AG10803 (cell line): ENCODE results near the gene ADAMTS5.

ENCODE experiments used
- DNase-seq: peaks from one replicate; pipeline ENCODE4 v3.0.0; 2010; ENCODE audit warnings: low read depth
- H3K4me3 ChIP-seq: 2 replicates; pipeline ENCODE4 v1.5.1; 2011; ENCODE audit warnings: mild to moderate bottlenecking, low read length, control low read depth
- TF ChIP-seq, protein P1 (sequence below): conservative IDR thresholded peaks from 2 replicates; pipeline ENCODE4 v1.5.1; 2011; ENCODE audit warnings: mild to moderate bottlenecking, low read length, control low read depth, inconsistent platforms

The ADAMTS5 gene

DNA sequence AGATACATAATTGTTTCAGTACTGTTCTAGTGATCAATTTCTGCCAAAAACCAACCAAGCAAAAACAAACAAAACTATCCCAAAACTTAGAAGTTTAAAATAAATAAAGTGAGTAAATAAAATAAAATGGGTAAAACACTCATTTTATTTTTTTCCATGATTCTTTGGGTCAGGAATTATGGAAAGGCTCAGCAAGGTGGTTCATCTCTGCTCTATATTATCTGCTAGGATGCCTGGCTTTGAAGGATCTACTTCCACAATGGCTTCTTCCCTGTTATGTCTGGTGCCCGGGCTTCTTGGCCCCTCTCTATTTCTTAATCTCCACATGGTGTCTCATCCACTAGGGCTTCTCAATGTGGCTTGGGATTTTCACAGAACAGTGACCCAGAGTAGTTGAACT lies 92.5 kb downstream of the ADAMTS5 start:
- no peak overlapping the region for H3K4me3 ChIP-seq
- no peak for DNase-seq
- TF ChIP-seq, protein P1, sequence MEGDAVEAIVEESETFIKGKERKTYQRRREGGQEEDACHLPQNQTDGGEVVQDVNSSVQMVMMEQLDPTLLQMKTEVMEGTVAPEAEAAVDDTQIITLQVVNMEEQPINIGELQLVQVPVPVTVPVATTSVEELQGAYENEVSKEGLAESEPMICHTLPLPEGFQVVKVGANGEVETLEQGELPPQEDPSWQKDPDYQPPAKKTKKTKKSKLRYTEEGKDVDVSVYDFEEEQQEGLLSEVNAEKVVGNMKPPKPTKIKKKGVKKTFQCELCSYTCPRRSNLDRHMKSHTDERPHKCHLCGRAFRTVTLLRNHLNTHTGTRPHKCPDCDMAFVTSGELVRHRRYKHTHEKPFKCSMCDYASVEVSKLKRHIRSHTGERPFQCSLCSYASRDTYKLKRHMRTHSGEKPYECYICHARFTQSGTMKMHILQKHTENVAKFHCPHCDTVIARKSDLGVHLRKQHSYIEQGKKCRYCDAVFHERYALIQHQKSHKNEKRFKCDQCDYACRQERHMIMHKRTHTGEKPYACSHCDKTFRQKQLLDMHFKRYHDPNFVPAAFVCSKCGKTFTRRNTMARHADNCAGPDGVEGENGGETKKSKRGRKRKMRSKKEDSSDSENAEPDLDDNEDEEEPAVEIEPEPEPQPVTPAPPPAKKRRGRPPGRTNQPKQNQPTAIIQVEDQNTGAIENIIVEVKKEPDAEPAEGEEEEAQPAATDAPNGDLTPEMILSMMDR, result no peak
